GM23338 (cell line): Measurements from ENCODE around the gene KIF5A.

ENCODE experiments used
- CTCF ChIP-seq, 2 experiments: fragments of 200-600 bp in 1 of 2; sonication (generic) in 1 of 2; conservative IDR thresholded peaks; 2 replicates each; pipeline versions ENCODE4 v1.5.1 to v1.6.1; 2016 to 2017; ENCODE audit warnings: antibody characterized with exemption in 2 of 2, low read depth in 2 of 2, mild to moderate bottlenecking in 2 of 2, moderate library complexity in 1 of 2
- ETS1 ChIP-seq: IDR thresholded peaks from 2 replicates; pipeline ENCODE4 v1.6.1; 2016; ENCODE audit warnings: antibody characterized with exemption
- EZH2 ChIP-seq: fragments of 200-600 bp; sonication (generic); IDR thresholded peaks from one replicate; pipeline ENCODE4 v1.8.0; 2017; ENCODE audit warnings: antibody characterized with exemption, mild to moderate bottlenecking, low read depth; ENCODE audit not compliant: unreplicated experiment
- NANOG ChIP-seq: IDR thresholded peaks from 2 replicates; pipeline ENCODE4 v1.6.1; 2016; ENCODE audit warnings: antibody characterized with exemption, borderline replicate concordance
- POLR2AphosphoS5 ChIP-seq: IDR thresholded peaks from 2 replicates; pipeline ENCODE4 v1.6.1; 2016; ENCODE audit warnings: antibody characterized with exemption, low read depth

- TF ChIP-seq EZH2 (no peak), CTCF (conservative IDR thresholded peaks at IDR 0.05; ENCODE audit: low read depth in 2 of 2) (no peak), ETS1 (no peak), NANOG (no peak), POLR2AphosphoS5 (no peak)
Measured at GRCh38 chr12:57579677-57580465, 30.0 kb downstream of the KIF5A start.
